ENCODE data around the gene RANBP3. TPM values are rescaled to one million over a fixed set of nuclear protein-coding genes. Genes with fewer than 3 reads are reported as not detected.

RANBP3 gene
- total RNA-seq, 1 donor from 2014 or later, result 70.8 TPM

DNA sequence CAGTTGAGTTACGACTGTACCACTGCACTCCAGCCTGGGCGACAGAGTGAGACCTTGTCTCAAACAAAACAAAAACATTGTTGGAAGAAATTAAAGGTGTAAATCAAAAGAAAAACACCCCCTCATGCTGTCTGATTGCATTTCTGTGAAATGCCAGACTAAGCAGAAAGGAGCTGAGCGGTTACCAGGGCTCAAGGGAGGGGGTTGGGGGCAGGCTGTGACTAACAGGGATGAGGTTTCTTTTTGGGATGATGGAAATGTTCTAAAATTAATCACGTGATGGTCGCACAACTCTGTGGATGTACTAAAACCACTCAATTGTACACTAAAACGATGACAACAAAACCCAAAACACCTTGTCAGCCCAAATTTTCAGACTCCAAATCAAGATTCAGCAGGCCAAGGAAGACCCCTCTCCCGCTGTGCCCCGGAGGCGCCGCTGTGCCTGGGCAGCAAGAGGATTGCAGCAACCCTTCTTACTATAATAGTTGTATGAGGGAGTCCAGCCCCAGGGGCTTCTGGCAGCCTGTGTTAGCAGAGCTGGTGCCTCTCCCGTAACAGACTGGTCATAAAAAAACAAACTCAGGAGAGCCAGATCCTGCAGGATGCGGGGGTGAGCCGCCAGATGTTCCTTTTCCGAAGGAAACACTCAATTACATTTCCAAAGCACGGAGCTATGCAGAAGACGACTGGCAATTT, 43.0 kb downstream of the RANBP3 start:
- TF ChIP-seq, protein P1, sequence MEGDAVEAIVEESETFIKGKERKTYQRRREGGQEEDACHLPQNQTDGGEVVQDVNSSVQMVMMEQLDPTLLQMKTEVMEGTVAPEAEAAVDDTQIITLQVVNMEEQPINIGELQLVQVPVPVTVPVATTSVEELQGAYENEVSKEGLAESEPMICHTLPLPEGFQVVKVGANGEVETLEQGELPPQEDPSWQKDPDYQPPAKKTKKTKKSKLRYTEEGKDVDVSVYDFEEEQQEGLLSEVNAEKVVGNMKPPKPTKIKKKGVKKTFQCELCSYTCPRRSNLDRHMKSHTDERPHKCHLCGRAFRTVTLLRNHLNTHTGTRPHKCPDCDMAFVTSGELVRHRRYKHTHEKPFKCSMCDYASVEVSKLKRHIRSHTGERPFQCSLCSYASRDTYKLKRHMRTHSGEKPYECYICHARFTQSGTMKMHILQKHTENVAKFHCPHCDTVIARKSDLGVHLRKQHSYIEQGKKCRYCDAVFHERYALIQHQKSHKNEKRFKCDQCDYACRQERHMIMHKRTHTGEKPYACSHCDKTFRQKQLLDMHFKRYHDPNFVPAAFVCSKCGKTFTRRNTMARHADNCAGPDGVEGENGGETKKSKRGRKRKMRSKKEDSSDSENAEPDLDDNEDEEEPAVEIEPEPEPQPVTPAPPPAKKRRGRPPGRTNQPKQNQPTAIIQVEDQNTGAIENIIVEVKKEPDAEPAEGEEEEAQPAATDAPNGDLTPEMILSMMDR (IDR thresholded peaks at IDR 0.05), result no peak
- peaks cover 25% of the 10 kb centered on the region for H3K4me1 ChIP-seq
- H3K9me3 ChIP-seq, result no peaks in the 10 kb centered on the region
- peak overlapping the region; percentile 36 for H3K27ac ChIP-seq
- peak; percentile 27 to 41 for ATAC-seq
- peaks cover 95% of the 10 kb centered on the region for H3K36me3 ChIP-seq
- H3K27me3 ChIP-seq (ENCODE audit: low read depth), result no peaks in the 10 kb centered on the region
- intact Hi-C loops (cut with DNase I), result no loop called here
- no peak for DNase-seq
- H3K4me3 ChIP-seq, result no peak overlapping the region

DNA sequence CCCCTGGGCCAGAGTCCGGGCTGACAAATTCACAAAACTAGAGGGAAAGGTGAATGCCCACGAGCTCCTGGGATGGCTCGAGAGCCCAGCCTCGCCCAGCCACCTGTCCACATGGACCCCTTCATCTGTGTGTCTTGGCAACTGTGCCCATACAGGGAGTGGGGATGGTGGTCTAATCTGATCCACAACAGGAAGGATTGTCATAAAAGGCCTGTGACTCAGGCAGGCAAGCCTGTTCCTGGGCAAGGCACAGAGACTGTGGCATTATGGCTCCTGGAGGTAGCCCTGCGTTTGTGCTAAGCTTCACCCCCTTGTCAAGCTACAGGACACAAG, 43.9 kb downstream of the RANBP3 start:
- DNase-seq, result no peak
- TF ChIP-seq, protein P1 (IDR thresholded peaks at IDR 0.05), result no peak
- H3K27ac ChIP-seq, result peak overlapping the region; percentile 15
- ATAC-seq, result no peak
- peaks cover 25% of the 10 kb centered on the region for H3K4me1 ChIP-seq
- no peak overlapping the region for H3K4me3 ChIP-seq
- no peaks in the 10 kb centered on the region for H3K9me3 ChIP-seq
- H3K36me3 ChIP-seq, result peaks cover 95% of the 10 kb centered on the region
- no peaks in the 10 kb centered on the region for H3K27me3 ChIP-seq (ENCODE audit: low read depth)
- intact Hi-C loops (cut with DNase I), result no loop called here

DNA sequence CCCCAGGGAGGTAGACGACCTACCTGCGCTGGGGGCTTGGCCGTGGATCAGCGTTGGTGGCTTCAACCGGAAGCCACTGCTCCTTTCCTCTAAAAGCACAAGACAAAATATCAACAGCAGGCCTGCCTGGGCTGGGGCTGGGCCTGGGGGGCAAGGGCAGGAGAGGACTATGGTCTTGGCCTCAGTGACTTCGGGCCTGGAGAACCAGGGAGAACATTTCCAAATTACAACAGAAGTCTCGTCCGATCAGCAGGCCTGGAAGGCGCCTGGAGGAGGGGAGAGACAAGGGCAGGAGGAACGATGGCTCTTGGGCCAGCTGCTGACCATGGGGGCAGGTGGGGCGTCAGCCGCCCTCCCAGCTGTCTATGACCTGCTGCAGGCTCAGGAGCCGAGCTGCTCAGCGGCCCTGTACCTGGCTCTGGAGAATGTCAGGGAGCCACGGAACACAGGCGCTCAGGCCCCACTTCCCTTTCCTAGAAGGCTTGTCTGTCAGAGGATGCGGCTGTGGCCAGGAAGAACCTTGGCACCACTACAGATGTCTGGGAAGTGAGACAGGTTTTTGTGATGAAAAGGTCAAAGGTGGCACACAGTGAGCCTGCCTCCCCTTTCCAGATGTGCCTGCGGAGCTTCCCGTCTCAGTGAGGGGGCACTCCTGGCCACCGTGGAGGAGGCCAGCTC, 44.4 kb downstream of the RANBP3 start:
- no peak overlapping the region for H3K27ac ChIP-seq

DNA sequence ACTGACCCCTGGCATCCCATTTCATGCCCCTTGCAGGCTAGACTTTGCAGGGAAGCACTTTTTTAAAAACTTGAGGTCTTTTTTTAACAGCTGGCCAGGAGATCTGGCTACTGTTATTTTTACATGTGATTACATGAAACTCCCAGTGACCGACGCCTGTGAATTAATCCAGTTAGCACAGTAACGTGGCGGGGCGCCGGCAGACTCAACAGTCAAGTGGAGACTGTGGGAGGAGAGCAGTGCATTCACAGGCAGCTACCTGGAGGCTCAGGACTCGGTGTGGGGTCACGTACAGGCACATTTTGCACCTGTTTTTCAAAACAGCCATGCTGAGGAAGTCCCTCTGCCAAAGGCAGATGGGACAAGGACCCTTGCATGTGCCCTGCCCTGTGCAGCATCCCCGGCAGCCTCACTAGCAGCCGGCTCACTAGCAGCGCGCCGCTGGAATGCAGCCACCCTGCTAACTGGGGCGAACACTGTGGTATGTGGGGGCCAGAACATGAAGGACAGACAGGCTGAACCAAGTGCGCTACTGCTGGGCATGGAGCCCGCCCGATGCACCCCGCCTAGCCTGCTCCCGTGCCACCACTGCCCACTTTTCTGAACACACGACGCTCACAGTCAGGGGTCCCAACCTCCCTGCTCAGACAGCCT, 45.2 kb downstream of the RANBP3 start:
- Histone ChIP-seq H3K27me3 (ENCODE audit: low read depth) (no peaks in the 10 kb centered on the region), H3K36me3 (peaks cover 95% of the 10 kb centered on the region), H3K27ac (no peak overlapping the region), H3K9me3 (no peaks in the 10 kb centered on the region), H3K4me1 (peaks cover 25% of the 10 kb centered on the region), H3K4me3 (no peak overlapping the region)
- ATAC-seq (no peak), DNase-seq (no peak)
- intact Hi-C loops (cut with DNase I), result no loop called here
- TF ChIP-seq, protein P1 (IDR thresholded peaks at IDR 0.05), result no peak

More for the DNA sequence above, 44.4 kb downstream of the RANBP3 start:
- no peaks in the 10 kb centered on the region for H3K27me3 ChIP-seq (ENCODE audit: low read depth)
- TF ChIP-seq, protein P1 (IDR thresholded peaks at IDR 0.05), result no peak
- peaks cover 95% of the 10 kb centered on the region for H3K36me3 ChIP-seq
- DNase-seq (no peak), ATAC-seq (no peak)
- peaks cover 25% of the 10 kb centered on the region for H3K4me1 ChIP-seq
- no peaks in the 10 kb centered on the region for H3K9me3 ChIP-seq
- no peak overlapping the region for H3K4me3 ChIP-seq
- intact Hi-C loops (cut with DNase I), result no loop called here

DNA sequence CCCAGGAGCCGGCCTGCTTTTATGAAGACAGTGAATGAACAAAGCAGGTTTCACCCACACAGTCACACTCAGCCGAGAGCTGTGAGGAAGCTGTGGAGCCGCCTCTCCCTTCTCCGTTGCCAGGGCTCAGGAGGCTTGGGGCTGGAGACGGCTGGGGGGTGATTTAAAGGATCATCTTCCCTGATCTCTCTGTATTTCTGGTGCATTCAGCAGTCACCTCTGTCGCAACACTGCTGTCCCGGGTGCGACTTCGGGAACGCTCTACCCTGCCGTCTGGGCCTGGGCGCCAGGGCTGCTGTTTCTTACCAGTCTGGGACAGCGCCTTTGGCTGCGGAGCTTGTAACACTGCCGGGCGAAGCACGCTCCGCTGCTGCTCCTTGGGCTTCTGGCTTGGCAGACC, 45.8 kb downstream of the RANBP3 start:
- TF ChIP-seq, protein P1 (IDR thresholded peaks at IDR 0.05), result no peak
- intact Hi-C loops (cut with DNase I), result no loop called here
- H3K9me3 ChIP-seq, result no peaks in the 10 kb centered on the region
- DNase-seq, result no peak
- H3K27ac ChIP-seq, result no peak overlapping the region
- H3K36me3 ChIP-seq, result peaks cover 95% of the 10 kb centered on the region
- peak in 1 of 2 donors; percentile 29 for ATAC-seq
- H3K4me3 ChIP-seq, result no peak overlapping the region
- H3K4me1 ChIP-seq, result peaks cover 28% of the 10 kb centered on the region
- H3K27me3 ChIP-seq (ENCODE audit: low read depth), result no peaks in the 10 kb centered on the region

Data from lower lobe of right lung (tissue), 2 donors.